K562 (cell line): ENCODE results near the gene TMEM187. TPM values are rescaled to one million over a fixed set of nuclear protein-coding genes. Genes with fewer than 3 reads are reported as not detected.

Source experiments
- ELF2 ChIP-seq: fragments of 250-450 bp; sonication (Bioruptor Pico); IDR thresholded peaks from 2 replicates; pipeline ENCODE4 v1.5.0; 2021; ENCODE audit warnings: mild to moderate bottlenecking
- FOXJ3 ChIP-seq: sonication (generic); formaldehyde crosslinking; IDR thresholded peaks from 2 replicates; pipeline ENCODE4 v1.4.0; 2020; ENCODE audit warnings: mild to moderate bottlenecking, missing genetic modification reagents
- FUS ChIP-seq: fragments of 200-400 bp; formaldehyde crosslinking; optimal IDR thresholded peaks from 2 replicates; pipeline ENCODE3; 2017; ENCODE audit warnings: low read depth, low read length
- HDAC6 ChIP-seq: IDR thresholded peaks from 2 replicates; pipeline ENCODE4 v1.6.1; 2012; ENCODE audit warnings: low read depth, mild to moderate bottlenecking, control low read depth, inconsistent platforms, low read length, moderate library complexity
- KAT2B ChIP-seq: IDR thresholded peaks from one replicate; pipeline ENCODE4 v1.6.1; 2012; ENCODE audit warnings: low read depth, mild to moderate bottlenecking, control low read depth, inconsistent platforms, low read length, moderate library complexity
- KDM1A ChIP-seq, 2 experiments: fragments of 450-650 bp; IDR thresholded peaks; 2 replicates each; pipeline ENCODE4 v1.6.1; 2016; ENCODE audit warnings: mild to moderate bottlenecking in 2 of 2
- ZBTB7A ChIP-seq: IDR thresholded peaks from 2 replicates; pipeline ENCODE4 v1.6.1; 2011; ENCODE audit warnings: low read depth, mild to moderate bottlenecking, low read length, moderate library complexity, borderline replicate concordance; ENCODE audit not compliant: control insufficient read depth
- ZC3H4 ChIP-seq: sonication (generic); formaldehyde crosslinking; IDR thresholded peaks from 2 replicates; pipeline ENCODE4 v1.9.0; 2021; ENCODE audit warnings: missing genetic modification reagents, borderline replicate concordance
- polyA plus RNA-seq, 8 experiments: library from polyadenylated mRNA; depleted of rRNA in 4 of 8; stranded (reverse) in 5 of 8; unstranded in 3 of 8; fragments of >200 nt; fragmentation: Nextera tagmentation in 2 of 8; fragmentation: Illumina TruSeq in 1 of 8; extraction: Ambion mirVana in 2 of 8; extraction: Trizol in 1 of 8; gene quantifications; 2 replicates each; pipeline versions ENCODE4 v1.2.1 to v1.2.3, GENCODE V29; 2011 to 2014; ENCODE audit warnings: inconsistent platforms in 1 of 8, missing spikeins in 1 of 8
- total RNA-seq, 7 experiments: library from RNA; depleted of rRNA in 6 of 7; stranded (reverse); fragments of >200 nt in 6 of 7; fragmentation: Illumina TruSeq in 2 of 7; extraction: Trizol in 2 of 7; gene quantifications; 2 replicates each; pipeline versions ENCODE4 v1.2.1 to v1.2.3, GENCODE V29; 2011 to 2021; ENCODE audit warnings: low replicate concordance in 1 of 7
- TF ChIP-seq, protein P1 (sequence below): fragments of 450-650 bp; formaldehyde crosslinking; IDR thresholded peaks from 2 replicates; pipeline ENCODE4 v1.4.0; 2020; ENCODE audit warnings: mild to moderate bottlenecking, moderate library complexity
- TF ChIP-seq, protein P2 (sequence below): fragments of 250-450 bp; sonication (Bioruptor Pico); IDR thresholded peaks from 2 replicates; pipeline ENCODE4 v1.5.0; 2020; ENCODE audit warnings: mild to moderate bottlenecking
- TF ChIP-seq, protein P3 (sequence below): sonication (generic); formaldehyde crosslinking; IDR thresholded peaks from 2 replicates; pipeline ENCODE4 v1.8.0; 2023; ENCODE audit warnings: missing genetic modification reagents, mild to moderate bottlenecking, borderline replicate concordance
- TF ChIP-seq, protein P4 (sequence below): fragments of 250-450 bp; sonication (Bioruptor Pico); IDR thresholded peaks from 2 replicates; pipeline ENCODE4 v1.4.0; 2020

TMEM187 gene
- total and polyA plus RNA-seq, 9 of the 15 experiments (the other 6 are each of a cell fraction or from before 2014, with no cell fraction given) = 0.13 to 6.4 (median 1.6) TPM

DNA sequence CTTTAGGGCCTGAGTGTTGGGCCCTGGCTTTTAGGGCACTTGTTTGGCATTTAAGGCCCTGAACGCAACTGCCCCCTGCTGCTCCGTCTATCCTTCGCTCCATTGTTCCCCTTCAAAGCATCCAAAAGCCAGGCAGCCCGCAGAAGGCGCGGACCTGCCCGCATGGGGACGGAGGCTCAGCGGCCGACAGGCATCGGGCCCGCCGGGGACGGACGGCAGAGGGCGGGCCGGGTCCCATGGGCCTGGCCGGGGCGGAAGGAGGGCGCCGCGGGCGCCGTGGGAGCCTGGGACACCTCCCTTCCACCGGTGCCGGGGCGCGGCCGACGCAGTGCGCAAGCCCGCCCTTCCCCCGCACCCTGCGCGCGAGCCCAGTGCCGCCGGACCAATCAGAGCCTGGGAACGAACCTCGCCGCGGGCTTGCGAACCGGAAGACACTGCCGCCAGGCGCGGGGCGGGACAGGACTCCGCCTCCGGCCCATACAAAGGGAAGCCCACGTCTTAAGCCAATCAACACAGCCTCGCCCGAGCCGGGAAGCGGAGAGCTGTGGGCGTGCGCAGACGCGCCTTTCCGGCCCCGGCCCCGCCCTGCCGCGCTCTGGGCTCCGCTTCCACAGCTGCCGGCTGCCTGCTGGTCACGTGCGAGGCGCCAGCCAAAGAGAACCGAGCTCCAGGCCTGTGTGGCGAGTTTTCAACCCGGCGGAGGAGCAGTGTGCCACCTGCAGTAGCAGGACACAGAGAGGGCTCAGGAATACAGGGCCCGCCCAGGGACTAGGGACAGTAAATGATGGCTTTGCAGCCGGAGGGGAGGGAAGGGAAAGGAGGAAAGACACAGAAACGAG, 44.4 kb upstream of the TMEM187 start (continued):
- TF ChIP-seq, protein P1, sequence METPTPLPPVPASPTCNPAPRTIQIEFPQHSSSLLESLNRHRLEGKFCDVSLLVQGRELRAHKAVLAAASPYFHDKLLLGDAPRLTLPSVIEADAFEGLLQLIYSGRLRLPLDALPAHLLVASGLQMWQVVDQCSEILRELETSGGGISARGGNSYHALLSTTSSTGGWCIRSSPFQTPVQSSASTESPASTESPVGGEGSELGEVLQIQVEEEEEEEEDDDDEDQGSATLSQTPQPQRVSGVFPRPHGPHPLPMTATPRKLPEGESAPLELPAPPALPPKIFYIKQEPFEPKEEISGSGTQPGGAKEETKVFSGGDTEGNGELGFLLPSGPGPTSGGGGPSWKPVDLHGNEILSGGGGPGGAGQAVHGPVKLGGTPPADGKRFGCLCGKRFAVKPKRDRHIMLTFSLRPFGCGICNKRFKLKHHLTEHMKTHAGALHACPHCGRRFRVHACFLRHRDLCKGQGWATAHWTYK (CRISPR knock-in tag) = peak; percentile 20; the same call in 1 of the 2 replicates
- TF ChIP-seq KAT2B (no peak), ZC3H4 (CRISPR knock-in tag) (peak; percentile 76; the same call in 1 of the 2 replicates), KDM1A (IDR thresholded peaks at IDR 0.05) (no peak), ZBTB7A (peak; percentile 37; the same call in 1 of the 2 replicates), FUS (peak; percentile 33), FOXJ3 (CRISPR knock-in tag) (no peak), ELF2 (CRISPR knock-in tag) (0 out of 2 replicates have a peak, but pooled peaks have one; percentile 34), HDAC6 (no peak)
- TF ChIP-seq, protein P2, sequence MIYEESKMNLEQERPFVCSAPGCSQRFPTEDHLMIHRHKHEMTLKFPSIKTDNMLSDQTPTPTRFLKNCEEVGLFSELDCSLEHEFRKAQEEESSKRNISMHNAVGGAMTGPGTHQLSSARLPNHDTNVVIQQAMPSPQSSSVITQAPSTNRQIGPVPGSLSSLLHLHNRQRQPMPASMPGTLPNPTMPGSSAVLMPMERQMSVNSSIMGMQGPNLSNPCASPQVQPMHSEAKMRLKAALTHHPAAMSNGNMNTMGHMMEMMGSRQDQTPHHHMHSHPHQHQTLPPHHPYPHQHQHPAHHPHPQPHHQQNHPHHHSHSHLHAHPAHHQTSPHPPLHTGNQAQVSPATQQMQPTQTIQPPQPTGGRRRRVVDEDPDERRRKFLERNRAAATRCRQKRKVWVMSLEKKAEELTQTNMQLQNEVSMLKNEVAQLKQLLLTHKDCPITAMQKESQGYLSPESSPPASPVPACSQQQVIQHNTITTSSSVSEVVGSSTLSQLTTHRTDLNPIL (CRISPR knock-in tag) = no peak
- TF ChIP-seq, protein P3, sequence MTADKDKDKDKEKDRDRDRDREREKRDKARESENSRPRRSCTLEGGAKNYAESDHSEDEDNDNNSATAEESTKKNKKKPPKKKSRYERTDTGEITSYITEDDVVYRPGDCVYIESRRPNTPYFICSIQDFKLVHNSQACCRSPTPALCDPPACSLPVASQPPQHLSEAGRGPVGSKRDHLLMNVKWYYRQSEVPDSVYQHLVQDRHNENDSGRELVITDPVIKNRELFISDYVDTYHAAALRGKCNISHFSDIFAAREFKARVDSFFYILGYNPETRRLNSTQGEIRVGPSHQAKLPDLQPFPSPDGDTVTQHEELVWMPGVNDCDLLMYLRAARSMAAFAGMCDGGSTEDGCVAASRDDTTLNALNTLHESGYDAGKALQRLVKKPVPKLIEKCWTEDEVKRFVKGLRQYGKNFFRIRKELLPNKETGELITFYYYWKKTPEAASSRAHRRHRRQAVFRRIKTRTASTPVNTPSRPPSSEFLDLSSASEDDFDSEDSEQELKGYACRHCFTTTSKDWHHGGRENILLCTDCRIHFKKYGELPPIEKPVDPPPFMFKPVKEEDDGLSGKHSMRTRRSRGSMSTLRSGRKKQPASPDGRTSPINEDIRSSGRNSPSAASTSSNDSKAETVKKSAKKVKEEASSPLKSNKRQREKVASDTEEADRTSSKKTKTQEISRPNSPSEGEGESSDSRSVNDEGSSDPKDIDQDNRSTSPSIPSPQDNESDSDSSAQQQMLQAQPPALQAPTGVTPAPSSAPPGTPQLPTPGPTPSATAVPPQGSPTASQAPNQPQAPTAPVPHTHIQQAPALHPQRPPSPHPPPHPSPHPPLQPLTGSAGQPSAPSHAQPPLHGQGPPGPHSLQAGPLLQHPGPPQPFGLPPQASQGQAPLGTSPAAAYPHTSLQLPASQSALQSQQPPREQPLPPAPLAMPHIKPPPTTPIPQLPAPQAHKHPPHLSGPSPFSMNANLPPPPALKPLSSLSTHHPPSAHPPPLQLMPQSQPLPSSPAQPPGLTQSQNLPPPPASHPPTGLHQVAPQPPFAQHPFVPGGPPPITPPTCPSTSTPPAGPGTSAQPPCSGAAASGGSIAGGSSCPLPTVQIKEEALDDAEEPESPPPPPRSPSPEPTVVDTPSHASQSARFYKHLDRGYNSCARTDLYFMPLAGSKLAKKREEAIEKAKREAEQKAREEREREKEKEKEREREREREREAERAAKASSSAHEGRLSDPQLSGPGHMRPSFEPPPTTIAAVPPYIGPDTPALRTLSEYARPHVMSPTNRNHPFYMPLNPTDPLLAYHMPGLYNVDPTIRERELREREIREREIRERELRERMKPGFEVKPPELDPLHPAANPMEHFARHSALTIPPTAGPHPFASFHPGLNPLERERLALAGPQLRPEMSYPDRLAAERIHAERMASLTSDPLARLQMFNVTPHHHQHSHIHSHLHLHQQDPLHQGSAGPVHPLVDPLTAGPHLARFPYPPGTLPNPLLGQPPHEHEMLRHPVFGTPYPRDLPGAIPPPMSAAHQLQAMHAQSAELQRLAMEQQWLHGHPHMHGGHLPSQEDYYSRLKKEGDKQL (CRISPR knock-in tag) = no peak
- TF ChIP-seq, protein P4, sequence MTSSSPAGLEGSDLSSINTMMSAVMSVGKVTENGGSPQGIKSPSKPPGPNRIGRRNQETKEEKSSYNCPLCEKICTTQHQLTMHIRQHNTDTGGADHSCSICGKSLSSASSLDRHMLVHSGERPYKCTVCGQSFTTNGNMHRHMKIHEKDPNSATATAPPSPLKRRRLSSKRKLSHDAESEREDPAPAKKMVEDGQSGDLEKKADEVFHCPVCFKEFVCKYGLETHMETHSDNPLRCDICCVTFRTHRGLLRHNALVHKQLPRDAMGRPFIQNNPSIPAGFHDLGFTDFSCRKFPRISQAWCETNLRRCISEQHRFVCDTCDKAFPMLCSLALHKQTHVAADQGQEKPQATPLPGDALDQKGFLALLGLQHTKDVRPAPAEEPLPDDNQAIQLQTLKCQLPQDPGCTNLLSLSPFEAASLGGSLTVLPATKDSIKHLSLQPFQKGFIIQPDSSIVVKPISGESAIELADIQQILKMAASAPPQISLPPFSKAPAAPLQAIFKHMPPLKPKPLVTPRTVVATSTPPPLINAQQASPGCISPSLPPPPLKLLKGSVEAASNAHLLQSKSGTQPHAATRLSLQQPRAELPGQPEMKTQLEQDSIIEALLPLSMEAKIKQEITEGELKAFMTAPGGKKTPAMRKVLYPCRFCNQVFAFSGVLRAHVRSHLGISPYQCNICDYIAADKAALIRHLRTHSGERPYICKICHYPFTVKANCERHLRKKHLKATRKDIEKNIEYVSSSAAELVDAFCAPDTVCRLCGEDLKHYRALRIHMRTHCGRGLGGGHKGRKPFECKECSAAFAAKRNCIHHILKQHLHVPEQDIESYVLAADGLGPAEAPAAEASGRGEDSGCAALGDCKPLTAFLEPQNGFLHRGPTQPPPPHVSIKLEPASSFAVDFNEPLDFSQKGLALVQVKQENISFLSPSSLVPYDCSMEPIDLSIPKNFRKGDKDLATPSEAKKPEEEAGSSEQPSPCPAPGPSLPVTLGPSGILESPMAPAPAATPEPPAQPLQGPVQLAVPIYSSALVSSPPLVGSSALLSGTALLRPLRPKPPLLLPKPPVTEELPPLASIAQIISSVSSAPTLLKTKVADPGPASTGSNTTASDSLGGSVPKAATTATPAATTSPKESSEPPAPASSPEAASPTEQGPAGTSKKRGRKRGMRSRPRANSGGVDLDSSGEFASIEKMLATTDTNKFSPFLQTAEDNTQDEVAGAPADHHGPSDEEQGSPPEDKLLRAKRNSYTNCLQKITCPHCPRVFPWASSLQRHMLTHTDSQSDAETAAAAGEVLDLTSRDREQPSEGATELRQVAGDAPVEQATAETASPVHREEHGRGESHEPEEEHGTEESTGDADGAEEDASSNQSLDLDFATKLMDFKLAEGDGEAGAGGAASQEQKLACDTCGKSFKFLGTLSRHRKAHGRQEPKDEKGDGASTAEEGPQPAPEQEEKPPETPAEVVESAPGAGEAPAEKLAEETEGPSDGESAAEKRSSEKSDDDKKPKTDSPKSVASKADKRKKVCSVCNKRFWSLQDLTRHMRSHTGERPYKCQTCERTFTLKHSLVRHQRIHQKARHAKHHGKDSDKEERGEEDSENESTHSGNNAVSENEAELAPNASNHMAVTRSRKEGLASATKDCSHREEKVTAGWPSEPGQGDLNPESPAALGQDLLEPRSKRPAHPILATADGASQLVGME (CRISPR knock-in tag) = no peak
